HepG2 (cell line): ENCODE results near the gene PASD1. TPM values are rescaled to one million over a fixed set of nuclear protein-coding genes. Genes with fewer than 3 reads are reported as not detected.

Experiments
- ATAC-seq: fragments of 200-7000 bp; cut with Tn5 transposase; 3 replicates; pipeline ENCODE4 v1.9.1; 2020; ENCODE audit warnings: mild to moderate bottlenecking, moderate library complexity
- BruUV-seq: library from RNA; stranded (reverse); fragments of 400-500 nt; replicated peaks from 2 replicates; lab custom pipeline; 2021; lab: Mats Ljungman, UMichigan
- CTCF ChIA-PET: fragments of 300-600 bp; formaldehyde crosslinking; extraction: SDS; loops from one replicate; lab custom pipeline; 2021; ENCODE audit warnings: low total read pairs, inconsistent platforms, low intra/inter-chr PET ratio; lab: Yijun Ruan, JAX
- POLR2A ChIA-PET: fragments of 350-600 bp; sonication (Branson Sonifier 250); formaldehyde crosslinking; loops from one replicate; lab custom pipeline; 2020; ENCODE audit warnings: antibody characterized with exemption, inconsistent platforms; lab: Yijun Ruan, JAX
- DNase-seq: peaks from one replicate; pipeline ENCODE4 v3.0.0-alpha.2; 2015; ENCODE audit warnings: low spot score
- FAIRE-seq: peaks from 3 replicates; lab custom pipeline; 2011; peaks lifted over from hg19 to GRCh38; lab: Jason Lieb, UNC
- H2AFZ ChIP-seq: one replicate; pipeline ENCODE4 v1.6.1; 2011; ENCODE audit warnings: low read length, inconsistent platforms
- H3K27ac ChIP-seq: fragments of 300-600 bp; 3 replicates; pipeline ENCODE4 v1.8.0; 2011; ENCODE audit warnings: mixed run types, mild to moderate bottlenecking, mixed read lengths, low read length, inconsistent platforms; ENCODE audit not compliant: insufficient read depth; ENCODE audit errors: extremely low read length
- H3K27me3 ChIP-seq, 2 experiments: fragments of 200-600 bp in 1 of 2; 2 replicates in 1 of 2; 3 replicates in 1 of 2; pipeline versions ENCODE4 v1.6.0 to v1.8.0; 2011; ENCODE audit warnings: low read length in 2 of 2, mild to moderate bottlenecking in 2 of 2, moderate library complexity in 2 of 2, inconsistent platforms in 1 of 2; ENCODE audit not compliant: insufficient read depth in 2 of 2, control insufficient read depth in 1 of 2
- H3K36me3 ChIP-seq, 2 experiments: fragments of 200-600 bp in 1 of 2; replicated peaks in 1 of 2; 2 replicates in 1 of 2; 3 replicates in 1 of 2; pipeline versions ENCODE4 v1.5.1 to v1.8.0; 2011; ENCODE audit warnings: low read length in 2 of 2, inconsistent platforms in 1 of 2; ENCODE audit not compliant: insufficient read depth in 2 of 2, control insufficient read depth in 1 of 2
- H3K4me1 ChIP-seq: 2 replicates; pipeline ENCODE4 v1.5.1; 2012; ENCODE audit warnings: low read length, inconsistent platforms; ENCODE audit not compliant: insufficient read depth
- H3K4me2 ChIP-seq: 2 replicates; pipeline ENCODE4 v1.6.0; 2011; ENCODE audit warnings: low read depth, low read length, inconsistent platforms
- H3K4me3 ChIP-seq, 3 experiments: fragments of 200-600 bp in 1 of 3; sonication (generic), shearing (Covaris generic) in 1 of 3; replicated peaks in 1 of 3; 2 replicates each; pipeline ENCODE4 v1.5.1; 2011 to 2016; ENCODE audit warnings: low read length in 3 of 3, inconsistent platforms in 2 of 3, low read depth in 2 of 3, mild to moderate bottlenecking in 2 of 3, control low read depth in 1 of 3, mixed read lengths in 1 of 3; ENCODE audit not compliant: insufficient read depth in 1 of 3
- H3K79me2 ChIP-seq: one replicate; pipeline ENCODE4 v1.6.1; 2011; ENCODE audit warnings: low read length, inconsistent platforms; ENCODE audit not compliant: insufficient read depth
- H3K9ac ChIP-seq: 2 replicates; pipeline ENCODE4 v1.6.0; 2011; ENCODE audit warnings: mild to moderate bottlenecking, low read depth, low read length, inconsistent platforms; ENCODE audit not compliant: insufficient read depth
- H3K9me3 ChIP-seq: 2 replicates; pipeline ENCODE4 v1.5.1; 2012; ENCODE audit warnings: mild to moderate bottlenecking, low read length
- H4K20me1 ChIP-seq: 2 replicates; pipeline ENCODE4 v1.6.0; 2011; ENCODE audit warnings: inconsistent platforms, mild to moderate bottlenecking, low read length, moderate library complexity; ENCODE audit not compliant: insufficient read depth
- FOXK2 ChIP-seq: fragments of 450-650 bp; IDR thresholded peaks from 2 replicates; pipeline ENCODE4 v1.6.1; 2016
- PHF21A ChIP-seq: sonication (generic); formaldehyde crosslinking; IDR thresholded peaks from 2 replicates; pipeline ENCODE4 v1.5.0; 2020; ENCODE audit warnings: mild to moderate bottlenecking, missing genetic modification reagents
- SKIL ChIP-seq: sonication (generic); formaldehyde crosslinking; IDR thresholded peaks from 2 replicates; pipeline ENCODE4 v1.8.0; 2022; ENCODE audit warnings: missing genetic modification reagents, mild to moderate bottlenecking, moderate library complexity, borderline replicate concordance
- TAF15 ChIP-seq: fragments of 200-400 bp; formaldehyde crosslinking; IDR thresholded peaks from one replicate; pipeline ENCODE4 v1.6.1; 2018; ENCODE audit warnings: mild to moderate bottlenecking, low read depth, low read length; ENCODE audit not compliant: poor library complexity, severe bottlenecking
- ZC3H4 ChIP-seq: sonication (generic); formaldehyde crosslinking; IDR thresholded peaks from 2 replicates; pipeline ENCODE4 v1.4.0; 2020; ENCODE audit warnings: missing genetic modification reagents, borderline replicate concordance
- ZFP37 ChIP-seq: sonication (generic); formaldehyde crosslinking; IDR thresholded peaks from 2 replicates; pipeline ENCODE4 v1.4.0; 2020; ENCODE audit warnings: missing genetic modification reagents, borderline replicate concordance
- ZFP82 ChIP-seq: sonication (generic); formaldehyde crosslinking; IDR thresholded peaks from 2 replicates; pipeline ENCODE4 v1.5.1; 2020; ENCODE audit warnings: mild to moderate bottlenecking, missing genetic modification reagents, borderline replicate concordance
- ZFP90 ChIP-seq: sonication (generic); formaldehyde crosslinking; IDR thresholded peaks from 2 replicates; pipeline ENCODE4 v1.8.0; 2022; ENCODE audit warnings: missing genetic modification reagents, mild to moderate bottlenecking, inconsistent platforms, borderline replicate concordance
- ZNF567 ChIP-seq: sonication (generic); formaldehyde crosslinking; IDR thresholded peaks from 2 replicates; pipeline ENCODE4 v1.8.1; 2023; ENCODE audit warnings: mild to moderate bottlenecking, missing genetic modification reagents, borderline replicate concordance
- WGBS: methylation state at CpG from one replicate; pipeline ENCODE4 v1.1.6; 2017; ENCODE audit warnings: low lambda C conversion rate; 5-methylcytosine and 5-hydroxymethylcytosine counted together
- in situ Hi-C: cut with HindIII; loops from 2 replicates; pipeline ENCODE4 v1.10.0; 2017; ENCODE audit warnings: low pct_unique_long_range_greater_than_20kb; ENCODE audit not compliant: extremely low pct_ligation_motif_present
- intact Hi-C: fragments of 100-400 bp; cut with micrococcal nuclease; formaldehyde crosslinking; loops from one replicate; pipeline ENCODE4 v1.10.0; 2022; ENCODE audit not compliant: unreplicated experiment
- polyA plus RNA-seq, 8 experiments: library from polyadenylated mRNA; depleted of rRNA in 3 of 8; stranded (reverse) in 7 of 8; unstranded in 1 of 8; fragments of >200 nt; fragmentation: Illumina TruSeq in 4 of 8; extraction: Trizol in 4 of 8; gene quantifications; 2 replicates each; pipeline versions ENCODE4 v1.2.1 to v1.2.3, GENCODE V29; 2011 to 2016; ENCODE audit warnings: low read depth in 4 of 8, missing spikeins in 1 of 8, mixed read lengths in 1 of 8; ENCODE audit not compliant: insufficient read depth in 1 of 8
- total RNA-seq, 5 experiments: library from RNA; depleted of rRNA; stranded (reverse); fragments of >200 nt; fragmentation: Illumina TruSeq; extraction: Trizol; gene quantifications; 2 replicates each; pipeline ENCODE4 v1.2.3, GENCODE V29; 2016; ENCODE audit warnings: low read depth in 1 of 5
- TF ChIP-seq, protein P1 (sequence below): sonication (generic); formaldehyde crosslinking; conservative IDR thresholded peaks from 2 replicates; pipeline ENCODE4 v1.4.0; 2020; ENCODE audit warnings: missing genetic modification reagents
- TF ChIP-seq, protein P2 (sequence below), 2 experiments: fragments of 450-650 bp in 1 of 2; sonication (generic) in 1 of 2; formaldehyde crosslinking; IDR thresholded peaks; 2 replicates each; pipeline versions ENCODE4 v1.5.0 to v1.8.0; 2020 to 2022; ENCODE audit warnings: mild to moderate bottlenecking in 1 of 2, missing genetic modification reagents in 1 of 2
- TF ChIP-seq, protein P3 (sequence below): sonication (generic); formaldehyde crosslinking; IDR thresholded peaks from 2 replicates; pipeline ENCODE4 v1.4.0; 2020; ENCODE audit warnings: mild to moderate bottlenecking, missing genetic modification reagents

The PASD1 gene
- total and polyA plus RNA-seq, 2 of the 13 experiments (the other 11 are each of a cell fraction or from before 2014, with no cell fraction given) = not detected

DNA sequence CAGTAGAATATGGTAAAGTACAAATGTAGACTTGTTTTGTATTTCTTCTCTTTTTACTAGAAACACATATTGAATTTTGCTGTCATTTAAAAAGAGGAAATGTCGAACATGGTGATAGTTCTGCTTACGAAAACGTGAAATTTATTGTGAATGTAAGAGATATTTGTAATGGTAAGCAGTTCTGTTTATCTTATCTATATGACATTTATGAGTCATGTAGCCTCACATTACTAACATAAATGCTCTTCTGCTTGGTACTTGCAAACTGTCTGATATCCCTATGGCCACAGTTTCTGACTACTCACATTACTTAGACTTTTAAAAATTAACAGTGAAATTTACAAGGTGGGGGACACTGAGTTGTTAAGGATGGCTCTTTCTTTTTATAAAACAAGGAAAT is 57.9 kb downstream of the PASD1 start:
- Histone ChIP-seq H3K27me3 (no peaks in the 10 kb centered on the region), H3K9me3 (no peaks in the 10 kb centered on the region), H3K9ac (no peak overlapping the region), H3K4me2 (no peak overlapping the region), H3K79me2 (no peaks in the 10 kb centered on the region), H3K27ac (no peak overlapping the region), H2AFZ (no peak overlapping the region), H3K4me1 (no peaks in the 10 kb centered on the region), H3K36me3 (no peaks in the 10 kb centered on the region), H4K20me1 (no peaks in the 10 kb centered on the region), H3K4me3 (no peak overlapping the region)
- WGBS = 2% methylated on average over 3 of the region's 3 CpGs
- ATAC-seq = no peak
- no TSS peak for BruUV-seq
- in situ Hi-C loops = no loop called here
- no peak for FAIRE-seq
- ChIA-PET CTCF (no interaction called here), POLR2A (no interaction called here)
- intact Hi-C loops = no loop called here
- DNase-seq = no peak
- TF ChIP-seq ZFP37 (CRISPR knock-in tag) (no peak), ZFP90 (CRISPR knock-in tag) (no peak), ZC3H4 (no peak), TAF15 (no peak), SKIL (no peak), FOXK2 (no peak), ZNF567 (CRISPR knock-in tag) (no peak), PHF21A (CRISPR knock-in tag) (no peak), ZFP82 (no peak)
- TF ChIP-seq, protein P1, sequence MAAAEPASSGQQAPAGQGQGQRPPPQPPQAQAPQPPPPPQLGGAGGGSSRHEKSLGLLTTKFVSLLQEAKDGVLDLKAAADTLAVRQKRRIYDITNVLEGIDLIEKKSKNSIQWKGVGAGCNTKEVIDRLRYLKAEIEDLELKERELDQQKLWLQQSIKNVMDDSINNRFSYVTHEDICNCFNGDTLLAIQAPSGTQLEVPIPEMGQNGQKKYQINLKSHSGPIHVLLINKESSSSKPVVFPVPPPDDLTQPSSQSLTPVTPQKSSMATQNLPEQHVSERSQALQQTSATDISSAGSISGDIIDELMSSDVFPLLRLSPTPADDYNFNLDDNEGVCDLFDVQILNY (CRISPR knock-in tag) = no peak
- TF ChIP-seq, protein P2, sequence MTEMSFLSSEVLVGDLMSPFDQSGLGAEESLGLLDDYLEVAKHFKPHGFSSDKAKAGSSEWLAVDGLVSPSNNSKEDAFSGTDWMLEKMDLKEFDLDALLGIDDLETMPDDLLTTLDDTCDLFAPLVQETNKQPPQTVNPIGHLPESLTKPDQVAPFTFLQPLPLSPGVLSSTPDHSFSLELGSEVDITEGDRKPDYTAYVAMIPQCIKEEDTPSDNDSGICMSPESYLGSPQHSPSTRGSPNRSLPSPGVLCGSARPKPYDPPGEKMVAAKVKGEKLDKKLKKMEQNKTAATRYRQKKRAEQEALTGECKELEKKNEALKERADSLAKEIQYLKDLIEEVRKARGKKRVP (CRISPR knock-in tag; IDR thresholded peaks at IDR 0.05) = no peak
- TF ChIP-seq, protein P3, sequence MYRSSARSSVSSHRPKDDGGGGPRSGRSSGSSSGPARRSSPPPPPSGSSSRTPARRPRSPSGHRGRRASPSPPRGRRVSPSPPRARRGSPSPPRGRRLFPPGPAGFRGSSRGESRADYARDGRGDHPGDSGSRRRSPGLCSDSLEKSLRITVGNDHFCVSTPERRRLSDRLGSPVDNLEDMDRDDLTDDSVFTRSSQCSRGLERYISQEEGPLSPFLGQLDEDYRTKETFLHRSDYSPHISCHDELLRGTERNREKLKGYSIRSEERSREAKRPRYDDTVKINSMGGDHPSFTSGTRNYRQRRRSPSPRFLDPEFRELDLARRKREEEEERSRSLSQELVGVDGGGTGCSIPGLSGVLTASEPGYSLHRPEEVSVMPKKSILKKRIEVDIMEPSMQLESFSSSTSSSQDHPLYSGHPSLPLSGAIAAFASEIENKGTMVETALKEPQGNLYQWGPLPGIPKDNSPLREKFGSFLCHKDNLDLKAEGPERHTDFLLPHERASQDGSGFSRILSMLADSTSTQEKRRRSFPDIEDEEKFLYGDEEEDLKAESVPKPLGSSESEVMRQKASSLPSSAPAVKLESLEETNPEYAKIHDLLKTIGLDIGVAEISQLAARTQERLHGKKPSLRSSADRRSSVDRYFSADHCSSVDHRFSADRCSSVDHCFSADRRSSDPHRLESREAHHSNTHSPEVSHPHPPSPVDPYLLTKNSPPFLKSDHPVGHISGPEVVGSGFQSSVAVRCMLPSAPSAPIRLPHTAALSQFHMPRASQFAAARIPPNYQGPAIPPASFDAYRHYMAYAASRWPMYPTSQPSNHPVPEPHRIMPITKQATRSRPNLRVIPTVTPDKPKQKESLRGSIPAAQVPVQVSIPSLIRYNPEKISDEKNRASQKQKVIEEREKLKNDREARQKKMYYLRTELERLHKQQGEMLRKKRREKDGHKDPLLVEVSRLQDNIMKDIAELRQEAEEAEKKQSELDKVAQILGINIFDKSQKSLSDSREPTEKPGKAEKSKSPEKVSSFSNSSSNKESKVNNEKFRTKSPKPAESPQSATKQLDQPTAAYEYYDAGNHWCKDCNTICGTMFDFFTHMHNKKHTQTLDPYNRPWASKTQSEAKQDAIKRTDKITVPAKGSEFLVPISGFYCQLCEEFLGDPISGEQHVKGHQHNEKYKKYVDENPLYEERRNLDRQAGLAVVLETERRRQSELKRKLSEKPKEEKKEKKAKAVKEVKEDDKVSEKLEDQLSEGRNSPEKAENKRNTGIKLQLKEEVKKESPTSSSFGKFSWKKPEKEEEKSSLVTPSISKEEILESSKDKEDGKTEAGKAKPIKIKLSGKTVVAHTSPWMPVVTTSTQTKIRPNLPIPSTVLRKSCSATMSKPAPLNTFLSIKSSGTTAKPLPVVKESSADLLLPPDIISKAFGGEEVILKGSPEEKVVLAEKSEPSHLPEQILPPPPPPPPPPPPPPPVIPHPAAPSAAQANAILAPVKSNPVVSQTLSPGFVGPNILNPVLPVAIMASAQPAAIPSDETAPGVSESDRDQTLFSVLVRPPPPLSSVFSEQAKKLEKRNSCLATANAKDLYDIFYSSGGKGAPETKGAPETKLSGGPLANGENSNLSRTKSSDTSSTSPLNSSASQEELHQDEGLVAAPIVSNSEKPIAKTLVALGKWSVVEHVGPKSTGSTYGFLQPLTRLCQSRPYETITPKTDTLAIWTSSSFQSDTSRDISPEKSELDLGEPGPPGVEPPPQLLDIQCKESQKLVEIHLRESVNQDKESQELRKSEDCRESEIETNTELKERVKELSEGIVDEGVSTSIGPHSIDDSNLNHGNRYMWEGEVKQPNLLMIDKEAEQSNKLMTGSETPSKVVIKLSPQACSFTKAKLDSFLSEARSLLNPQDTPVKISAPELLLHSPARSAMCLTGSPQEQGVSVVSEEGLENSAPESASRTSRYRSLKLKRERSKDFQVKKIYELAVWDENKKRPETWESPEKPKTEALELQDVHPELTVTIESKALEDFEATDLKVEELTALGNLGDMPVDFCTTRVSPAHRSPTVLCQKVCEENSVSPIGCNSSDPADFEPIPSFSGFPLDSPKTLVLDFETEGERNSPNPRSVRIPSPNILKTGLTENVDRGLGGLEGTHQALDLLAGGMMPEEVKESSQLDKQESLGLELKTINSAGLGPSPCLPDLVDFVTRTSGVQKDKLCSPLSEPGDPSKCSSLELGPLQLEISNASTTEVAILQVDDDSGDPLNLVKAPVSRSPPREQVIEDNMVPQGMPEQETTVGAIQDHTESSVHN = no peak
